Upper lobe of right lung (tissue), 1 donor: Measurements from ENCODE around the gene NPHP1. TPM values are rescaled to one million over a fixed set of nuclear protein-coding genes. Genes with fewer than 3 reads are reported as not detected.
"Not testable (repeated sequence)": the region's sequence is repeated elsewhere in the genome, so short reads cannot be mapped to it uniquely, and the experiment has no call there.

ENCODE experiments used
- ATAC-seq: fragments of 200-7000 bp; cut with Tn5 transposase; one replicate; pipeline ENCODE4 v1.9.1; 2020; ENCODE audit warnings: mild to moderate bottlenecking, moderate library complexity
- DNase-seq: peaks from one replicate; pipeline ENCODE4 v3.0.0-alpha.2; 2020
- H3K27ac ChIP-seq: fragments of 200-600 bp; one replicate; pipeline ENCODE4 v1.8.0; 2022
- H3K27me3 ChIP-seq: fragments of 200-600 bp; one replicate; pipeline ENCODE4 v1.8.0; 2022; ENCODE audit warnings: mild to moderate bottlenecking
- H3K36me3 ChIP-seq: fragments of 200-600 bp; one replicate; pipeline ENCODE4 v1.8.0; 2022
- H3K4me1 ChIP-seq: fragments of 200-600 bp; one replicate; pipeline ENCODE4 v1.8.0; 2022
- H3K4me3 ChIP-seq: fragments of 200-600 bp; one replicate; pipeline ENCODE4 v1.8.0; 2022; ENCODE audit warnings: mild to moderate bottlenecking
- H3K9me3 ChIP-seq: fragments of 200-600 bp; one replicate; pipeline ENCODE4 v1.8.0; 2022
- intact Hi-C: fragments of 100-400 bp; cut with DNase I; formaldehyde crosslinking; loops from one replicate; pipeline ENCODE4 v1.11.0; 2022
- total RNA-seq: library from RNA; stranded (reverse); fragmentation: NEBNext Ultra II Directional; extraction: Animal tissue kit (Norgen Biotek cat#: 25700); gene quantifications from one replicate; pipeline ENCODE4 v1.2.1, GENCODE V29; 2021
- TF ChIP-seq, protein P1 (sequence below): fragments of 200-600 bp; IDR thresholded peaks from one replicate; pipeline ENCODE4 v1.8.0; 2022; ENCODE audit warnings: antibody characterized with exemption
- donor health status: DM: no; HTN: yes; CAD: no; lungs with severe emphysema.

Gene NPHP1
- total RNA-seq, 1 donor from 2014 or later, result 4.1 TPM

DNA sequence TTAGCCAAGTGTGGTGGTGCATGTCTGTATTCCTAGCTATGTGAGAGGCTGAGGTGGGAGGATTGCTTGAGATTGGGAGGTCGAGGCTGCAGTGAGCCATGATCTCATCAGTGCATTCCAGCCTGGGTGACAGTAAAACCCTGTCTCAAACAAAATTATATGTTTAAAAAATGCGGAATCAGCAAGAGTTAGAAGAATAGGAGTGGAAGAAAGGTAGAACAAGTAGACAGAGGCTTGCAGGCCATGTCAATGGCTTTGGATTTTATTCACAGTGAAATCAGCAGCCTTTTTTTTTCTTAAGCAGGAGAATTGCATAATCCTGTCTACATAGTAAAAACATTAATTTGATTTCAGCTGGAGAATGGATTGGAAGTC, 15.4 kb upstream of the NPHP1 start:
- no peaks in the 10 kb centered on the region for H3K4me1 ChIP-seq
- intact Hi-C loops, result no loop called here
- H3K36me3 ChIP-seq, result no peaks in the 10 kb centered on the region
- H3K27ac ChIP-seq, result no peak overlapping the region
- DNase-seq (no peak), ATAC-seq (no peak)
- H3K9me3 ChIP-seq, result no peaks in the 10 kb centered on the region
- TF ChIP-seq, protein P1, sequence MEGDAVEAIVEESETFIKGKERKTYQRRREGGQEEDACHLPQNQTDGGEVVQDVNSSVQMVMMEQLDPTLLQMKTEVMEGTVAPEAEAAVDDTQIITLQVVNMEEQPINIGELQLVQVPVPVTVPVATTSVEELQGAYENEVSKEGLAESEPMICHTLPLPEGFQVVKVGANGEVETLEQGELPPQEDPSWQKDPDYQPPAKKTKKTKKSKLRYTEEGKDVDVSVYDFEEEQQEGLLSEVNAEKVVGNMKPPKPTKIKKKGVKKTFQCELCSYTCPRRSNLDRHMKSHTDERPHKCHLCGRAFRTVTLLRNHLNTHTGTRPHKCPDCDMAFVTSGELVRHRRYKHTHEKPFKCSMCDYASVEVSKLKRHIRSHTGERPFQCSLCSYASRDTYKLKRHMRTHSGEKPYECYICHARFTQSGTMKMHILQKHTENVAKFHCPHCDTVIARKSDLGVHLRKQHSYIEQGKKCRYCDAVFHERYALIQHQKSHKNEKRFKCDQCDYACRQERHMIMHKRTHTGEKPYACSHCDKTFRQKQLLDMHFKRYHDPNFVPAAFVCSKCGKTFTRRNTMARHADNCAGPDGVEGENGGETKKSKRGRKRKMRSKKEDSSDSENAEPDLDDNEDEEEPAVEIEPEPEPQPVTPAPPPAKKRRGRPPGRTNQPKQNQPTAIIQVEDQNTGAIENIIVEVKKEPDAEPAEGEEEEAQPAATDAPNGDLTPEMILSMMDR, result no peak
- H3K4me3 ChIP-seq, result no peak overlapping the region
- H3K27me3 ChIP-seq, result no peaks in the 10 kb centered on the region

DNA sequence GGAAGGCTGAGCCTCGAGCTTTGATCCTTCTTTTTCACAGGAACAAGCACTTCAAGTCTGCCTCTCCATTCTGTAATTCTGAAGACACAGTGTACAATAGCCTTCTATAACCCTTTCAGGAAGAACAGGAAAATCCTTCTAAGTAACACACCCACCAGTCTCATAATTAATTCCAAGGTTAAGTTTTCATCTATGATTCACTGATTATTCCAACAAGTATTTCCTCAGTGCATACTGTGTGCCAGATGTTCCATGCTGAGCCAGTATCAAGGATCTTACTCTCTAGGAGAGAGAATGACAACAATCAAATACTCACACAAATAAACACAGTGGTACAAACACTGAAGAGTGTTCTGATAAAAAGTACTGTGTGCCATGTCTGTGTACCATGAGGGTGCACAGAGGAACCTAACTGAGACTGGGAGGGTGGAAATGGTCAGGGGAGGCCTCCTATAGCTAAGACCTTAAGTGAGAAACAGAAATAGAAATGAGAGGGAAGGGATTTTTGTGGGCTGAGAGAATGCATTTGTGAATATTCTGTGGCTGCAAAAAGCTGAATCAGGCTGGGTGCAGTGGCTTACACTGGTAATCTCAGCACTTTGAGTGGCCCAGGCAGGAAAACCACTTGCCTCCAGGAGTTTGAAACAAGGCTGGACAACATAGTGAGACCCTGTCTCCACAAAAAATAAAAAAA, 14.8 kb upstream of the NPHP1 start:
- no peaks in the 10 kb centered on the region for H3K4me1 ChIP-seq
- no peaks in the 10 kb centered on the region for H3K9me3 ChIP-seq
- H3K27ac ChIP-seq, result no peak overlapping the region
- H3K36me3 ChIP-seq, result no peaks in the 10 kb centered on the region
- intact Hi-C loops, result no loop called here
- ATAC-seq, result no peak
- DNase-seq, result no peak
- H3K27me3 ChIP-seq, result no peaks in the 10 kb centered on the region
- no peak overlapping the region for H3K4me3 ChIP-seq
- TF ChIP-seq, protein P1, result no peak

DNA sequence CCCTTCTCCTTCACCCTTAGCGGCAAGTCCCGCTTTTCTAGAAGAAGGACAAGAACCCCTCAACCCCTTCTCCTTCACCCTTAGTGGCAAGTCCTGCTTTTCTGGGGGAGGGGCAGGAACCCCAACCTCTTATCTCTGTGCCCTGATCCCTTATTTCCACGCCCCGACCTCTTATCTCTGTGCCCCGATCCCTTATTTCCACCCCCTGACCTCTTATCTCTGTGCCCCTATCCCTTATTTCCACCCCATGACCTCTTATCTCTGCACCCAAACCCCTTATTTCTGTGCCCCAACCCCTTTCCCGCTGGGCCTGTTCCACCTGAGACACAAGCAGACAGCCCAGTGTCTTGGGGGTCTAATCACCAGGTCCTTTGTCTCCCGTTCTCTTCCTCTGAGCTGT, 14.1 kb upstream of the NPHP1 start:
- DNase-seq, H3K4me3 ChIP-seq, H3K27me3 ChIP-seq, ATAC-seq, H3K27ac ChIP-seq, intact Hi-C loops, H3K4me1 ChIP-seq, H3K36me3 ChIP-seq, H3K9me3 ChIP-seq: not testable (repeated sequence)

DNA sequence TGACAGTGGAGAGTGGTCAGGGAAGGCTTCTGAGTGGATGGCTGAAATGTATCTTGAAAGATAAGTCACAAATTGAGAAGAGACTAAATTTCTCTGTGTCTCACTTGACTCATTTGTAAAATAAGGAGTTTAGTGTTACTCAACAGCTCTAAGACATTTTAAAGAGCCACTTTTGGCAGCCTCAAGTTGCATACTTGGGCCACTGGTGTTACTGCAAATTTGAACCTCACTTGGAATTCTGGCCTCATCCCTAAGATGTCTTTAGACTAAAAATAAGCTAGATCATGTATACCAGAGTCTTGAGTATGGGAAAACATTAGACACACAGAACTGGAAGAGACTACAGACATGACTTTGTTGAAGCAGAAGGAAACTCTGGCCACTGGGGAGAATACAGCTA, 12.0 kb upstream of the NPHP1 start:
- TF ChIP-seq, protein P1, result no peak
- Histone ChIP-seq H3K4me3 (no peak overlapping the region), H3K27me3 (no peaks in the 10 kb centered on the region), H3K4me1 (no peaks in the 10 kb centered on the region), H3K9me3 (no peaks in the 10 kb centered on the region), H3K36me3 (no peaks in the 10 kb centered on the region), H3K27ac (no peak overlapping the region)
- DNase-seq (no peak), ATAC-seq (no peak)
- intact Hi-C loops, result no loop called here

DNA sequence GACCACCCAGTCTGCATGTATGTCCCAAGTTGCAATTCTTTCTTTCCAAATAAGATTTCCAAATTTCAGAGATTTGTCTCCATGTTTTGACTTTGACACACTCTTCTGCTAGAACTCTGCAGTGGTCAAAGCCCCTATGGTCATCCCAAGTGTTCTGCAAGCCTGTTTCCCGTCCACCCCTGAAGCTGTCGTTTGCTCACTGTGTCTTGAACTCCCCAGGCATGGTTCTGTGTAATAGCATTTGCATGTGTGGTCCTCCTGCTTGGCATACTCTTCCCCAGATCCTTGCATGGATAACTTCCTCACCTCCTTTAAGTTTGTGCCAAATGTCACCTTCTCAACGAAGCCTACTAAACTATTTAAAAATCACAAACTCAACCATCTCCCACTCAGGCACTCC, 11.4 kb upstream of the NPHP1 start:
- no peak overlapping the region for H3K4me3 ChIP-seq
- no peaks in the 10 kb centered on the region for H3K27me3 ChIP-seq
- H3K4me1 ChIP-seq, result peaks cover 5% of the 10 kb centered on the region
- ATAC-seq (no peak), DNase-seq (no peak)
- H3K36me3 ChIP-seq, result no peaks in the 10 kb centered on the region
- no peaks in the 10 kb centered on the region for H3K9me3 ChIP-seq
- intact Hi-C loops, result no loop called here
- no peak overlapping the region for H3K27ac ChIP-seq
- TF ChIP-seq, protein P1, result no peak

DNA sequence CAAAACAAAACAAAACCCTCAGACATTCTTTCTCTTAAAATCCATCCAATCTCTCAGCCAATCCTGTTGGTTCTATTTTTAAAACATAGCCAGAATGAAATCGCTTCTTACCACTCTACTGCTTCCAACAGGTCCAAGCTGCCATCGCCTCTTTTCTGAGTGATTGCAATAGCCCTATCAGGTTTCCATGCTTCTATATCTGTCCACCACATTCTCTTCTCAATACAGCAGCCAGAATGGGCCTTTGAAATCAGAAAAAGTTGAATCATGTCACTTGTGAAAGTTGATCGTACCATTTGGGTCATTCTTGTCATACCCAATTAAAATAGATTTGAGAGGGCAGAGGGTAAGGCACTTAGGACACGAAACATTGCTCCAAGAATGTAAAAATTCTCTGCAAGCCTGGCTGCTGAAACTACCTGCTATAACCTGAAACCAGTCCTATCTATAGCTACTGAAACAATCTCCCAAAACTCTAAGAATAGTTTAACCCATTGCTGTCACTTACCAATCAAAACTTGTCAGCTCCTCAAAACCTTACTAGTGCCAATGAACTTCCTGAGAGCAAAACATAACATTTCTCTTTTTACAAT, 10.8 kb upstream of the NPHP1 start:
- no peak overlapping the region for H3K27ac ChIP-seq
- no peak overlapping the region for H3K4me3 ChIP-seq
- H3K9me3 ChIP-seq, result no peaks in the 10 kb centered on the region
- no peaks in the 10 kb centered on the region for H3K27me3 ChIP-seq
- intact Hi-C loops, result no loop called here
- DNase-seq (no peak), ATAC-seq (no peak)
- no peaks in the 10 kb centered on the region for H3K36me3 ChIP-seq
- H3K4me1 ChIP-seq, result peaks cover 10% of the 10 kb centered on the region
- TF ChIP-seq, protein P1, result no peak
